Neutrophil (primary cell): ENCODE results near the gene AQR.
"Not testable (repeated sequence)": the region's sequence is repeated elsewhere in the genome, so short reads cannot be mapped to it uniquely, and the experiment has no call there.

ENCODE experiments used
- H3K27ac ChIP-seq: fragments of 200-600 bp; sonication (generic); 2 replicates; pipeline ENCODE4 v1.5.1; 2016; ENCODE audit warnings: mild to moderate bottlenecking, moderate library complexity
- H3K27me3 ChIP-seq: fragments of 200-600 bp; sonication (generic); 2 replicates; pipeline ENCODE4 v1.6.0; 2016; ENCODE audit warnings: mild to moderate bottlenecking
- H3K36me3 ChIP-seq: fragments of 200-600 bp; sonication (generic); 2 replicates; pipeline ENCODE4 v1.5.1; 2017
- H3K4me1 ChIP-seq, 2 experiments: fragments of 200-600 bp in 1 of 2; sonication (generic) in 1 of 2; 1 replicate in 1 of 2; 2 replicates in 1 of 2; pipeline versions ENCODE4 v1.5.1 to v1.6.1; 2013 to 2016; ENCODE audit warnings: low read depth in 1 of 2, low read length in 1 of 2, mild to moderate bottlenecking in 1 of 2, moderate library complexity in 1 of 2; ENCODE audit not compliant: control insufficient read depth in 1 of 2, insufficient read depth in 1 of 2
- H3K4me3 ChIP-seq, 2 experiments: fragments of 200-600 bp in 1 of 2; sonication (generic) in 1 of 2; 1 replicate in 1 of 2; 2 replicates in 1 of 2; pipeline ENCODE4 v1.5.1; 2013 to 2016; ENCODE audit warnings: low read depth in 1 of 2, low read length in 1 of 2, mild to moderate bottlenecking in 1 of 2, moderate library complexity in 1 of 2
- H3K9me3 ChIP-seq: fragments of 200-600 bp; sonication (generic); 2 replicates; pipeline ENCODE4 v1.5.1; 2016
- TF ChIP-seq, protein P1 (sequence below): fragments of 200-600 bp; sonication (generic); IDR thresholded peaks from 2 replicates; pipeline ENCODE4 v1.5.1; 2016; ENCODE audit warnings: antibody characterized with exemption

AQR gene

DNA sequence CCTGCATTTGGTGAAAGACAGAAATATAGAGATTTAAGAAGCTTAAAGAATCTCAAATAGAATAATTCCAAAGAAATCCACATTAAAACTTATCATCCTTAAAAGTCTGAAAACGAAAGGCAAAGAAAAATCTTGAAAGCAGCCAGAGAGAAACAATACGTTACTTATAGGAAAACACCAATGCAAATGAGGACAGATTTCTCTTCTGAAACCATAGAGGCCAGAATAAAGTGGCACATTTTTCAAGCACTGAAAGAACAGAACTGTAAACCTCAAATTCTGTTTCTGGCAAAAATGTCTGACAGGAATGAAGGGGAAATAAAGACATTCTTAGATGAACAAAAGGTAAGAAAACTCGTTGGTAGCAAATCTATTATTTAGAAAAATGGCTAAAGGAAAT lies 160.4 kb downstream of the AQR start:
- no peaks in the 10 kb centered on the region for H3K36me3 ChIP-seq
- TF ChIP-seq, protein P1, sequence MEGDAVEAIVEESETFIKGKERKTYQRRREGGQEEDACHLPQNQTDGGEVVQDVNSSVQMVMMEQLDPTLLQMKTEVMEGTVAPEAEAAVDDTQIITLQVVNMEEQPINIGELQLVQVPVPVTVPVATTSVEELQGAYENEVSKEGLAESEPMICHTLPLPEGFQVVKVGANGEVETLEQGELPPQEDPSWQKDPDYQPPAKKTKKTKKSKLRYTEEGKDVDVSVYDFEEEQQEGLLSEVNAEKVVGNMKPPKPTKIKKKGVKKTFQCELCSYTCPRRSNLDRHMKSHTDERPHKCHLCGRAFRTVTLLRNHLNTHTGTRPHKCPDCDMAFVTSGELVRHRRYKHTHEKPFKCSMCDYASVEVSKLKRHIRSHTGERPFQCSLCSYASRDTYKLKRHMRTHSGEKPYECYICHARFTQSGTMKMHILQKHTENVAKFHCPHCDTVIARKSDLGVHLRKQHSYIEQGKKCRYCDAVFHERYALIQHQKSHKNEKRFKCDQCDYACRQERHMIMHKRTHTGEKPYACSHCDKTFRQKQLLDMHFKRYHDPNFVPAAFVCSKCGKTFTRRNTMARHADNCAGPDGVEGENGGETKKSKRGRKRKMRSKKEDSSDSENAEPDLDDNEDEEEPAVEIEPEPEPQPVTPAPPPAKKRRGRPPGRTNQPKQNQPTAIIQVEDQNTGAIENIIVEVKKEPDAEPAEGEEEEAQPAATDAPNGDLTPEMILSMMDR: no peak
- H3K27me3 ChIP-seq: peaks cover 16% of the 10 kb centered on the region
- no peaks in the 10 kb centered on the region for H3K4me1 ChIP-seq
- no peak overlapping the region for H3K4me3 ChIP-seq
- H3K27ac ChIP-seq: no peak overlapping the region
- no peaks in the 10 kb centered on the region for H3K9me3 ChIP-seq

DNA sequence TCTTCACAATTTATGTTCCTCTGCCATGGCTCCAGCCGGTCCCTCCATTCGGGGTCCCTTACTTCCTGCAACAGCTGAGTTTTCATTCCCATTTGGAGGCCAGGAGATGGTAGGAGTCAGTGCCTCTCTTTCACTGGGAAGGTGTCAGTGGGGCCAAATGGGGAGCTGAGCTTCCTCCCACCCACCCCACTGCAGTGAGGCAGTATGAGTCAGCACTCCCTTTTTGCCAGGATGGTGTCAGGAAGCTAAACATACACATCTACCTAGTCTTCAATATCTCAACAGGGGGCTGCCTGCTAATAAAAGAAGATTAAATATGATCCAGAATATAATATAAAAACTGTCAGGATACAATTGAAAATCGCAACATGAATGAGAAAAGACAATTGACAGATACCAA lies 161.5 kb downstream of the AQR start:
- Histone ChIP-seq H3K27ac (no peak overlapping the region), H3K4me1 (no peaks in the 10 kb centered on the region), H3K9me3 (no peaks in the 10 kb centered on the region), H3K27me3 (peaks cover 16% of the 10 kb centered on the region), H3K36me3 (no peaks in the 10 kb centered on the region), H3K4me3 (no peak overlapping the region)
- TF ChIP-seq, protein P1: no peak

DNA sequence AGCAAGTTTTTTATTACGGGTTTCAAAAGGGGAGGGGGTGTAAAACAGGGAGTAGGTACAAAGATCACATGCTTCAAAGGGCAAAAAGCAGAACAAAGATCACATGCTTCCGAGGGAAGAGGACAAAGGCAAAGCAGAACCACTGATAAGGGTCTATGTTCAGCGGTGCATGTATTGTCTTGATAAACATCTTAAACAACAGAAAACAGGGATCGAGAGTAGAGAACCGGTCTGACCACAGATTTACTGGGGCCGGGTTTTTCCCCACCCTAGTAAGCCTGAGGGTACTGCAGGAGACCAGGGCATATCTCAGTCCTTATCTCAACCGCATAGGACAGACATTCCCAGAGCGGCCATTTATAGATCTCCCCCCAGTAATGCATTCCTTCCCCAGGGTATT lies 162.3 kb downstream of the AQR start:
- H3K27me3 ChIP-seq: peaks cover 16% of the 10 kb centered on the region
- not testable (repeated sequence) for H3K4me1 ChIP-seq, H3K4me3 ChIP-seq, H3K9me3 ChIP-seq, H3K27ac ChIP-seq, H3K36me3 ChIP-seq

DNA sequence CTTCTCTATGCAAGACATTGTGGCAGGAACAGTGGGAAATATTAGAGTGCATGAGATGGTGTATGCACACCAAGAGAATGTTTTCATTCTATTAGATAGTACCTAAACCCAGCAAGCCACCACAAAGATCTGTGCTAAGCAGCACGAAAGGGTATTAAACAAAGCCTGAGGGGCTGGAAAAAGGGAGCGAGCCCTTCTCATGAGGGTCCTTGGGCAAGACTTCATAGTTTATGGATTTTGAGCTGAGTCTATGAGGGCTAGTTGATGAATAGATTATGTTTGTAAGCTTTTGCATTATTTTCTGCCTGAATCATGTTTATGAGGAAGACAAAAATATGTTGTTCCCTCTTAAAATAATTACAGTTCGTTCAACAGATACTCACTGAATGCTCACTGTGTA lies 164.8 kb downstream of the AQR start:
- Histone ChIP-seq H3K27me3 (peaks cover 24% of the 10 kb centered on the region), H3K27ac (no peak overlapping the region), H3K9me3 (no peaks in the 10 kb centered on the region), H3K36me3 (no peaks in the 10 kb centered on the region), H3K4me3 (no peak overlapping the region), H3K4me1 (no peaks in the 10 kb centered on the region)
- TF ChIP-seq, protein P1: no peak

DNA sequence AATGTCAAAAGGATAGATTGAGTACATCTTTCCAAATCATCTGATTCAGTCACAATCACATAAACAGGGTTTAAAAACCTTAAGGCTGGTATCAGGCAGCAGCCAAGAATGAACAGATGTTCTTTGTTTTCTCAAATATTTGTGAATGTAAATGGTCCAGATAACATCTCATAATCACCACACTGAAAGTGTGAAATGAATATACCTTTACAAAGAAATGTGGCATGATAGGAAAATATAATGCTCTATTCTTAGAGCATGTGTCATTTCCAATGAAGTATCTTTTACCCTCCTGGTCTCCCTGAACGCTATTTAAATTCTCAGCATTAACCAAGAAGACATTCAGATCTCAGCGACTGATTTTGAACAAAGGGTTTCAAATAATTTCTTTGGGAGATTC lies 165.4 kb downstream of the AQR start:
- no peak overlapping the region for H3K27ac ChIP-seq
- H3K36me3 ChIP-seq: no peaks in the 10 kb centered on the region
- H3K4me3 ChIP-seq: no peak overlapping the region
- H3K27me3 ChIP-seq: peaks cover 27% of the 10 kb centered on the region
- TF ChIP-seq, protein P1: no peak
- no peaks in the 10 kb centered on the region for H3K9me3 ChIP-seq
- H3K4me1 ChIP-seq: no peaks in the 10 kb centered on the region

DNA sequence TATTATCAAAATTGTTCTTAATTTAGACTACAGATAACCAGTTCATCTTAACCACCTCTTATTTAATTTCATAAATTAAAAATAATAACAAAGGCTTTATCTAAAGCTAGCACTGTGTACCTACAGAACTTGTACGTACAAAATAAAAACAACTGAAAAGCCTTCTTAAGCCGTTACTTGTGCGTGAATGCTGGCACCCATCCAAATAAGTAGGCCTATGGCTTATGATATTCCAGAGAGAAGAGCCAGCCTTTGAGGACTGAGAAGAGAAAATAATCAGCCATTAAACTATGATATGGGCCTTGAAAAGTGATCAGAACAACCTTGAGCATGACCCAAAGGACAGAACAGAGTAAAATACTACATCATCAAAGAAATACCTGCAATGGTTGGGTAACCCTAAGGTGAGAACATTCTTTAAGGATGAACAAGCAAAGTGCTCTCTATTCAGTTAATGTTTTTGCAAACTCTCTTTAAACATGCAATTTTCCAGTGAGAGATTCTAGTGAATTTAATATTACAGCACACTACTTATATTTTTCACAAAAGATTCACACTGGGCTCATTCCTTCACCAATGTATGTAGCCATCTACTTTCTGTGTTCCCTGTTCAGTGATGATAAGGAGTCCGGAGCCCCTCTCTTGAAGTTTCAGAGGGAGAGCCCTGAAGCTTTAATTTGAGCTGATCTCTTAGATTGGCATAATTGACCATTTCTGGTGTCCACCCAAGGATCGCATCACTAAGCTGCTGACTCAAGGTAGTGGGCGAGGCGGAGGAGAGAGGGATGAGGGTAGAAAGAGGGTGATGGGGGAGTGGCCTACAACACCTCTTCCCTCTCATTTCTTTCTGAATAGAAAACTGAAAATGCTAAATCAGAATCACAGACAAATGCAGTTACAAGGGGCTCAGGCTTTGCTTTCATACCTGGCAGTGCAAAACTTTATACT lies 166.5 kb downstream of the AQR start:
- no peaks in the 10 kb centered on the region for H3K4me1 ChIP-seq
- H3K27ac ChIP-seq: no peak overlapping the region
- no peaks in the 10 kb centered on the region for H3K9me3 ChIP-seq
- TF ChIP-seq, protein P1: no peak
- H3K27me3 ChIP-seq: peaks cover 37% of the 10 kb centered on the region
- H3K4me3 ChIP-seq: no peak overlapping the region
- H3K36me3 ChIP-seq: no peaks in the 10 kb centered on the region
